Progenitor cell of endocrine pancreas (in vitro differentiated cells): Measurements from ENCODE around the gene CCDC40. TPM values are rescaled to one million over a fixed set of nuclear protein-coding genes. Genes with fewer than 3 reads are reported as not detected.
"Not testable (repeated sequence)": the region's sequence is repeated elsewhere in the genome, so short reads cannot be mapped to it uniquely, and the experiment has no call there.

Experiments used
- DNase-seq: peaks from one replicate; pipeline ENCODE4 v3.0.0; 2021; ENCODE audit warnings: low spot score; ENCODE audit not compliant: unreplicated experiment
- H3K27ac Mint-ChIP-seq: 2 replicates; pipeline ENCODE4 v1.8.0; 2021; ENCODE audit warnings: mild to moderate bottlenecking, moderate library complexity, mixed read lengths
- H3K27me3 Mint-ChIP-seq: 2 replicates; pipeline ENCODE4 v1.8.0; 2021; ENCODE audit warnings: mixed read lengths
- H3K36me3 Mint-ChIP-seq: 2 replicates; pipeline ENCODE4 v1.8.0; 2022; ENCODE audit warnings: mixed read lengths; ENCODE audit not compliant: insufficient read depth
- H3K4me1 Mint-ChIP-seq: 2 replicates; pipeline ENCODE4 v1.8.0; 2021; ENCODE audit warnings: low read depth, mixed read lengths
- H3K4me3 Mint-ChIP-seq: 2 replicates; pipeline ENCODE4 v1.8.0; 2021; ENCODE audit warnings: low read depth, mild to moderate bottlenecking, moderate library complexity, mixed read lengths
- H3K9me3 Mint-ChIP-seq: 2 replicates; pipeline ENCODE4 v1.8.0; 2021; ENCODE audit warnings: low read depth, mixed read lengths
- total RNA-seq: library from RNA; stranded (reverse); gene quantifications from 2 replicates; pipeline ENCODE4 v1.2.1, GENCODE V29; 2021
- TF ChIP-seq, protein P1 (sequence below): fragments of 200-600 bp; sonication (generic); IDR thresholded peaks from one replicate; pipeline ENCODE4 v1.5.0; 2021; ENCODE audit warnings: antibody characterized with exemption, mild to moderate bottlenecking; ENCODE audit not compliant: unreplicated experiment

Gene CCDC40
- total RNA-seq, 1 donor from 2014 or later: 26.9 TPM

DNA sequence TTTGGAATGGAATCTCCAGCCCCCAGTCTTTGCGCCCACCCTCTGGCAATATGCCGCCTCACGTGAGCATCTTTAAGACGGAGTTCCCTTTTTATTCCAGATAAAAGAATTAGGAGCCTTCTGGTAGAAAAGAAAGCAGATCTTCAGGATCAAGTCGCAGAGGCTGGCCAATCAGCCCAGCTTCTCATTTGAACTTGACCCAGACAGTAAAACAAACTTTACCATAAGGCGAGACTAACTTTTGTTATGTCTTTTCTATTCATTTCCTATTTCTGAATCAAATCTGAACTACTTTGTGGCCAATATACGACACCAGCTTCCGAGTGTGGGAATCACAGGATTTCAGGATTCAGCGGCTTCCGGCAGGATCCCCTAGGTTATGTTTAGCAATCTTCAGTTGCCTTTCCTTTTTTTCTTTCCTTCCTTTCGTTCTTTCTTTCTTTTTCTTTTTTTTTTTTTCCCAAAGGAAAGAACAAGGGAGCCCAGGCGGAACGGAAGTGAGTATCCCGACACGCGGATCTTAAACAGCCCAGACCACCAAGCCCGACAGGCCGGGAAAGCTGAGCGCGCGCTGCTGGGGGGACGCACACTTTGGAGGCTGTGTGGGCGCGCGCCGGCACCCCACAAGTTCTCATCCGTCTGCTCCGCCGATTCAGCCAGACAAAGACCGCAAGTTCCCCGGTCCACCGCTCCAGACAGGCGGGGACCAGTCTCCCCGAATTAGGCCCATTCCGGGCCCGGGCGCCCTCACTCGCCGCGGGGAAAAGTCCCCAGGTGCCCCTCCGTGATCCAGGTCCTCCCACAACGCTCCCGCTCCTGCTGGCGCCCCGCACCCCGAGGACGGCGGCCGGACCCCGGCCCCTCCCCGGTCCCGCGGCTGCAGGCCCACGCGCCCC lies 1.4 kb upstream of the CCDC40 start:
- peak overlapping the region; percentile 97 for H3K27ac Mint-ChIP-seq
- peaks cover 24% of the 10 kb centered on the region for H3K4me1 Mint-ChIP-seq
- H3K4me3 Mint-ChIP-seq: peak overlapping the region; percentile 98
- no peaks in the 10 kb centered on the region for H3K9me3 Mint-ChIP-seq
- H3K27me3 Mint-ChIP-seq: no peaks in the 10 kb centered on the region
- TF ChIP-seq, protein P1, sequence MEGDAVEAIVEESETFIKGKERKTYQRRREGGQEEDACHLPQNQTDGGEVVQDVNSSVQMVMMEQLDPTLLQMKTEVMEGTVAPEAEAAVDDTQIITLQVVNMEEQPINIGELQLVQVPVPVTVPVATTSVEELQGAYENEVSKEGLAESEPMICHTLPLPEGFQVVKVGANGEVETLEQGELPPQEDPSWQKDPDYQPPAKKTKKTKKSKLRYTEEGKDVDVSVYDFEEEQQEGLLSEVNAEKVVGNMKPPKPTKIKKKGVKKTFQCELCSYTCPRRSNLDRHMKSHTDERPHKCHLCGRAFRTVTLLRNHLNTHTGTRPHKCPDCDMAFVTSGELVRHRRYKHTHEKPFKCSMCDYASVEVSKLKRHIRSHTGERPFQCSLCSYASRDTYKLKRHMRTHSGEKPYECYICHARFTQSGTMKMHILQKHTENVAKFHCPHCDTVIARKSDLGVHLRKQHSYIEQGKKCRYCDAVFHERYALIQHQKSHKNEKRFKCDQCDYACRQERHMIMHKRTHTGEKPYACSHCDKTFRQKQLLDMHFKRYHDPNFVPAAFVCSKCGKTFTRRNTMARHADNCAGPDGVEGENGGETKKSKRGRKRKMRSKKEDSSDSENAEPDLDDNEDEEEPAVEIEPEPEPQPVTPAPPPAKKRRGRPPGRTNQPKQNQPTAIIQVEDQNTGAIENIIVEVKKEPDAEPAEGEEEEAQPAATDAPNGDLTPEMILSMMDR: no peak
- H3K36me3 Mint-ChIP-seq: peaks cover 4% of the 10 kb centered on the region
- peak; percentile 32 for DNase-seq

GRCh38 chr17:80035687-80035936 lies 830 bp upstream of the CCDC40 start, which contains the start of gene TBC1D16:
Gene TBC1D16 (minus strand): TSS chr17:80035872. CDS start chr17:80013547, 22,325 bp downstream.
- Mint-ChIP-seq H3K9me3 (no peaks in the 10 kb centered on the region), H3K27me3 (no peaks in the 10 kb centered on the region), H3K27ac (peak within 1 kb of the TSS; percentile 97), H3K4me1 (peaks cover 24% of the 10 kb centered on the region), H3K36me3 (peaks cover 4% of the 10 kb centered on the region), H3K4me3 (peak within 1 kb of the TSS; percentile 98)
- TF ChIP-seq, protein P1: no peak
- DNase-seq: no peak

DNA sequence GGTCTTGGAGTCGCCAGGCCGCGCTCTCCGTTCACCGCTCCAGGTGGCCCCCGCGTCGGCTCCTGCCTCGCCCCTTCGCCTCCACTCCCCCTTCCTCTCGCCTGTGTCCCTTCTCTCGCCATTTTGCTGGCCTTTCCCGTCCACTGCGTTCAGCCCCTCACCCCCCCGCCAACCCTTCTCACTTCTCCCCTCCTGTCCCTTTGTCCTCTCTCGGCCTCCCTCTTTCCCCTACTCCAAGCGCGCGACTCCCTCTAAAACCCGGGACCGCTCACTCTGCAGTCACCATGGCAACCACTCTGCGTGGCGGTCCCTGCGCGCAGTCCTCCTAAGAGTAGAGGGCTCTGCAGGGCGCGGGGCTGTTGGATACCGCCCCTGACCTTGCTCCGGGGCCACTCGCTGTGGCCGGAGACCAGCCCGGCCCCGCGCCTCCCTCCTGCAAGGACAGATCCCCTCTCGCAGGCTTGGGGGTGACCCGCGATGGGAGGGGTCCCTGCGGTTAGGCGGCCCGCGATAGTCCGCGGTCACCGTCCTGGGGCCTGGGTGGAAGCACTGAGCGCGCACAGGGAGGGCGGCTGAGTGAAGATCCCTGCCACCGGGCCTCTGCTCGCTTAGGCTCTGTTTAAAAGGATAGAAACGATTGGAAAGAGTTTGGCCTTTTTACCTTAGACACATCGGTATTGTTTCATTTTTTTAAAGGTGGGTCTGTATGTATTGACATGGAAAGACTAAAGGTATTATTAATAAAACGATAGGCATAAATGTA lies 454 bp downstream of the CCDC40 start:
- peak; percentile 53 for DNase-seq
- Mint-ChIP-seq H3K36me3 (peaks cover 9% of the 10 kb centered on the region), H3K4me1 (peaks cover 16% of the 10 kb centered on the region), H3K9me3 (no peaks in the 10 kb centered on the region), H3K4me3 (peak overlapping the region; percentile 92), H3K27me3 (no peaks in the 10 kb centered on the region), H3K27ac (peak overlapping the region; percentile 95)
- TF ChIP-seq, protein P1: no peak

DNA sequence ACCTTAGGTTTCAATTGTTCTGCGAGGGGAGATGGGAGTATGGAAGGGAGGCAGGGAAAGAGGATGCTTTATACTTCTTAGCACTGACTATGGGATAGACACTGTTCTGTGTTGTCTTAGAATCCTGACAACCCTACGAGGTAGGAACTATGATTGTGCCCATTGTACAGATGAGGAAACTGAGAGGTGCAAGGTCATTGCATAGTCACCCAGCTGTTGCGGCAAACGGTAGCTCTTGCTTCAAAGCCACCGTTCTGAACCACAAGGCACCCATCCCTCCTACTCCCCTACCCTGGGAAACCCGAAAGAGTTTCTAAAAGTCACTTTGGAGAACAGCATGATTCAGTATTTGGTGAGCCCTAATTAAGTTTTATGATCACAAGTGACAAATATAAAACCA lies 7.5 kb downstream of the CCDC40 start:
- no peaks in the 10 kb centered on the region for H3K27me3 Mint-ChIP-seq
- DNase-seq: no peak
- H3K4me1 Mint-ChIP-seq: no peaks in the 10 kb centered on the region
- no peak overlapping the region for H3K4me3 Mint-ChIP-seq
- TF ChIP-seq, protein P1: no peak
- H3K27ac Mint-ChIP-seq: no peak overlapping the region
- H3K36me3 Mint-ChIP-seq: peaks cover 29% of the 10 kb centered on the region
- H3K9me3 Mint-ChIP-seq: peaks cover 3% of the 10 kb centered on the region

GRCh38 chr17:80045703-80046102 lies 9.3 kb downstream of the CCDC40 start:
- Mint-ChIP-seq H3K27me3 (no peaks in the 10 kb centered on the region), H3K36me3 (peaks cover 28% of the 10 kb centered on the region), H3K4me3 (no peak overlapping the region), H3K27ac (no peak overlapping the region), H3K9me3 (peaks cover 3% of the 10 kb centered on the region), H3K4me1 (no peaks in the 10 kb centered on the region)
- no peak for DNase-seq
- TF ChIP-seq, protein P1: no peak

- peaks cover 29% of the 10 kb centered on the region for H3K36me3 Mint-ChIP-seq
- not testable (repeated sequence) for DNase-seq, H3K4me1 Mint-ChIP-seq, H3K27me3 Mint-ChIP-seq, H3K9me3 Mint-ChIP-seq, H3K4me3 Mint-ChIP-seq, H3K27ac Mint-ChIP-seq
Measured at GRCh38 chr17:80046709-80047108, 10.3 kb downstream of the CCDC40 start.
